Parathyroid adenoma (tissue), 2 donors: ENCODE data around the gene GAA.

Source experiments
- H2AFZ ChIP-seq: fragments of 300-600 bp; sonication (generic); one replicate; pipeline ENCODE4 v1.7.0; 2017; ENCODE audit warnings: antibody characterized with exemption, mild to moderate bottlenecking
- H3K27ac ChIP-seq: fragments of 300-600 bp; sonication (generic); one replicate; pipeline ENCODE4 v1.7.0; 2017
- H3K27me3 ChIP-seq: fragments of 300-600 bp; sonication (generic); one replicate; pipeline ENCODE4 v1.7.0; 2017; ENCODE audit warnings: low read length; ENCODE audit not compliant: control insufficient read depth, insufficient read depth
- H3K36me3 ChIP-seq: fragments of 300-600 bp; sonication (generic); one replicate; pipeline ENCODE4 v1.7.0; 2017; ENCODE audit warnings: low read length; ENCODE audit not compliant: control insufficient read depth, insufficient read depth
- H3K4me1 ChIP-seq: fragments of 300-600 bp; sonication (generic); one replicate; pipeline ENCODE4 v1.7.0; 2017; ENCODE audit warnings: control low read depth
- H3K4me2 ChIP-seq: fragments of 300-600 bp; sonication (generic); one replicate; pipeline ENCODE4 v1.7.0; 2017; ENCODE audit warnings: low read length
- H3K4me3 ChIP-seq: fragments of 300-600 bp; sonication (generic); one replicate; pipeline ENCODE4 v1.7.0; 2017; ENCODE audit warnings: low read depth, low read length
- H3K79me2 ChIP-seq: fragments of 300-600 bp; sonication (generic); one replicate; pipeline ENCODE4 v1.7.0; 2017; ENCODE audit warnings: control low read depth
- H3K9ac ChIP-seq: fragments of 300-600 bp; sonication (generic); one replicate; pipeline ENCODE4 v1.7.0; 2017; ENCODE audit warnings: mild to moderate bottlenecking
- H3K9me3 ChIP-seq: fragments of 300-600 bp; sonication (generic); one replicate; pipeline ENCODE4 v1.7.0; 2017; ENCODE audit warnings: low read length; ENCODE audit not compliant: control insufficient read depth
- TF ChIP-seq, protein P1 (sequence below): fragments of 300-600 bp; sonication (generic); IDR thresholded peaks from one replicate; pipeline ENCODE4 v1.7.0; 2017; ENCODE audit warnings: antibody characterized with exemption, mild to moderate bottlenecking
- donor health status: primary hyperparathyroidism.

Gene GAA

GRCh38 chr17:80141463-80142165 is 40.2 kb downstream of the GAA start:
- H3K4me2 ChIP-seq: no peak overlapping the region
- H3K4me3 ChIP-seq: no peak overlapping the region
- no peaks in the 10 kb centered on the region for H3K27me3 ChIP-seq
- no peaks in the 10 kb centered on the region for H3K9me3 ChIP-seq
- no peak overlapping the region for H3K27ac ChIP-seq
- H2AFZ ChIP-seq: no peak overlapping the region
- peaks cover 17% of the 10 kb centered on the region for H3K79me2 ChIP-seq
- peaks cover 7% of the 10 kb centered on the region for H3K4me1 ChIP-seq
- H3K9ac ChIP-seq: no peak overlapping the region
- TF ChIP-seq, protein P1, sequence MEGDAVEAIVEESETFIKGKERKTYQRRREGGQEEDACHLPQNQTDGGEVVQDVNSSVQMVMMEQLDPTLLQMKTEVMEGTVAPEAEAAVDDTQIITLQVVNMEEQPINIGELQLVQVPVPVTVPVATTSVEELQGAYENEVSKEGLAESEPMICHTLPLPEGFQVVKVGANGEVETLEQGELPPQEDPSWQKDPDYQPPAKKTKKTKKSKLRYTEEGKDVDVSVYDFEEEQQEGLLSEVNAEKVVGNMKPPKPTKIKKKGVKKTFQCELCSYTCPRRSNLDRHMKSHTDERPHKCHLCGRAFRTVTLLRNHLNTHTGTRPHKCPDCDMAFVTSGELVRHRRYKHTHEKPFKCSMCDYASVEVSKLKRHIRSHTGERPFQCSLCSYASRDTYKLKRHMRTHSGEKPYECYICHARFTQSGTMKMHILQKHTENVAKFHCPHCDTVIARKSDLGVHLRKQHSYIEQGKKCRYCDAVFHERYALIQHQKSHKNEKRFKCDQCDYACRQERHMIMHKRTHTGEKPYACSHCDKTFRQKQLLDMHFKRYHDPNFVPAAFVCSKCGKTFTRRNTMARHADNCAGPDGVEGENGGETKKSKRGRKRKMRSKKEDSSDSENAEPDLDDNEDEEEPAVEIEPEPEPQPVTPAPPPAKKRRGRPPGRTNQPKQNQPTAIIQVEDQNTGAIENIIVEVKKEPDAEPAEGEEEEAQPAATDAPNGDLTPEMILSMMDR: no peak
- no peaks in the 10 kb centered on the region for H3K36me3 ChIP-seq

GRCh38 chr17:80142929-80143328 is 41.5 kb downstream of the GAA start:
- H3K36me3 ChIP-seq: no peaks in the 10 kb centered on the region
- H3K9ac ChIP-seq: no peak overlapping the region
- peaks cover 19% of the 10 kb centered on the region for H3K79me2 ChIP-seq
- no peaks in the 10 kb centered on the region for H3K9me3 ChIP-seq
- no peak overlapping the region for H3K4me3 ChIP-seq
- TF ChIP-seq, protein P1: no peak
- peaks cover 7% of the 10 kb centered on the region for H3K4me1 ChIP-seq
- H2AFZ ChIP-seq: no peak overlapping the region
- no peak overlapping the region for H3K4me2 ChIP-seq
- no peaks in the 10 kb centered on the region for H3K27me3 ChIP-seq
- no peak overlapping the region for H3K27ac ChIP-seq

DNA sequence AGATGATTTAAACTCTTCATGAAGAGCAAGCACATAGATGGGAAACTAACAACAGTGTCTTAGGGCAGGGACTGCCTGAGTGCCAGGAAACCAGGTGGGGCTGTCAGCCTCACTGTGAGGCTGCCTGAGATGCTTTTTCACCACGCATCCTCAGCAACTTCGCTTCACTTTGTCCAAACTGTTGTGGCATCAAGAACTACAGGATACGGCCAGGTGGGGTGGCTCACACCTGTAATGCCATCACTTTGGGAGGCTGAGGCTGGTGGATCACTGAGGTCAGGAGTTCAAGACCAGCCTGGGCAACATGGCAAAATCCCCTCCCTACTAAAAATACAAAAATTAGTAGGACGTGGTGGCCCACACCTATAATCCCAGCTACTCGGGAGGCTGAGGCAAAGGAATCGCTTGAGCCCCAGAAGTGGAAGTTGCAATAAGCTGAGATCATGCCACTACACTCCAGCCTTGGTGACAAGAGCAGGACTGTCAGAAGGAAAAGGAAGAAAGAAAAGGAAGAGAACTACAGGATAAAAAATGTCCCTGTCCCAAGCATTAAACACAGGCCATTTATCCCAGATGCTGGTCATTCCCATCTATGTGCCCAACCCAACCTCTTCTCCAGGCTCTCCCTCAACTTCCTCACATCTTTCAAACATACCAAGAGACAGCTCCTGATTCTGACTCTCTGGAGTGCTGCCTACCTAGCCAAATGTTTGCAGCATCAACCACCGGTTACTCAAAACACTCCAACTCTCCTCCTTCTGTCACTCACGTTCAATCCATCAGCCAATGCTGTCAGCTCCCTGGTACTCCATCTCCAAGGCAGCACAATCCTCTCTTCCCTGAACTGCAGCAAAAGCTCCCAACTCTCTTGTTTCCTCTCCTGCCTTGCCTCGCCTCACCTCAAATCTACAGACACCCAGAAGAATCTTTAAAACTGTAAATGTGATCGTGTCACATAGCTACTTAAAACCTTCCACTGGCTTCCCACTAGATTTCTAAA is 44.0 kb downstream of the GAA start:
- no peak overlapping the region for H3K27ac ChIP-seq
- H2AFZ ChIP-seq: no peak overlapping the region
- no peaks in the 10 kb centered on the region for H3K9me3 ChIP-seq
- H3K4me1 ChIP-seq: peaks cover 7% of the 10 kb centered on the region
- no peaks in the 10 kb centered on the region for H3K27me3 ChIP-seq
- H3K4me3 ChIP-seq: peak overlapping the region; percentile 92
- peak overlapping the region; percentile 82 for H3K4me2 ChIP-seq
- no peak overlapping the region for H3K9ac ChIP-seq
- TF ChIP-seq, protein P1: no peak
- H3K36me3 ChIP-seq: no peaks in the 10 kb centered on the region
- H3K79me2 ChIP-seq: peaks cover 19% of the 10 kb centered on the region

GRCh38 chr17:80146121-80147034 is 45.0 kb downstream of the GAA start:
- Histone ChIP-seq H3K79me2 (peaks cover 19% of the 10 kb centered on the region), H3K9me3 (no peaks in the 10 kb centered on the region), H3K27me3 (no peaks in the 10 kb centered on the region), H2AFZ (peak overlapping the region; percentile 78), H3K36me3 (no peaks in the 10 kb centered on the region), H3K4me2 (peak overlapping the region; percentile 82), H3K4me3 (peak overlapping the region; percentile 92), H3K9ac (peak overlapping the region; percentile 49), H3K27ac (peak overlapping the region; percentile 76), H3K4me1 (peaks cover 7% of the 10 kb centered on the region)
- TF ChIP-seq, protein P1: no peak
